IPS-18c (cell line): ENCODE measurements around the gene RLIM.
"Not testable (repeated sequence)": the region's sequence is repeated elsewhere in the genome, so short reads cannot be mapped to it uniquely, and the experiment has no call there.

Experiments used
- H3K4me3 ChIP-seq: 2 replicates; pipeline ENCODE4 v1.7.0; 2013; ENCODE audit warnings: low read depth, mild to moderate bottlenecking, low read length, moderate library complexity; ENCODE audit not compliant: insufficient read depth
- H3K9me3 ChIP-seq: one replicate; pipeline ENCODE4 v1.6.1; 2013; ENCODE audit warnings: mild to moderate bottlenecking, low read length, moderate library complexity; ENCODE audit not compliant: control insufficient read depth, insufficient read depth

The RLIM gene

GRCh38 chrX:74614093-74614909, at the start of gene RLIM:
TSS of gene RLIM (minus strand) at chrX:74614624. CDS start at chrX:74595977, 18,647 bp downstream.
- Histone ChIP-seq H3K9me3 (peaks cover 5% of the 10 kb centered on the region), H3K4me3 (peak within 1 kb of the TSS; percentile 80)

- Histone ChIP-seq H3K9me3 (peaks cover 4% of the 10 kb centered on the region), H3K4me3 (no peak overlapping the region)
Measured at GRCh38 chrX:74656079-74656745, 41.8 kb upstream of the RLIM start.

GRCh38 chrX:74654953-74655352, 40.5 kb upstream of the RLIM start:
- not testable (repeated sequence) for H3K9me3 ChIP-seq, H3K4me3 ChIP-seq

GRCh38 chrX:74636749-74637314, 22.4 kb upstream of the RLIM start:
- peaks cover 6% of the 10 kb centered on the region for H3K9me3 ChIP-seq
- no peak overlapping the region for H3K4me3 ChIP-seq

- Histone ChIP-seq H3K4me3 (peak overlapping the region; percentile 80), H3K9me3 (peaks cover 5% of the 10 kb centered on the region)
Measured at GRCh38 chrX:74613370-74614092, 893 bp downstream of the RLIM start.

GRCh38 chrX:74606799-74607198, 7.6 kb downstream of the RLIM start:
- H3K9me3 ChIP-seq, result no peaks in the 10 kb centered on the region
- H3K4me3 ChIP-seq, result no peak overlapping the region

- H3K4me3 ChIP-seq, result no peak overlapping the region
Measured at GRCh38 chrX:74606342-74606741, 8.1 kb downstream of the RLIM start.

GRCh38 chrX:74603040-74603439, 11.4 kb downstream of the RLIM start:
- Histone ChIP-seq H3K9me3 (no peaks in the 10 kb centered on the region), H3K4me3 (no peak overlapping the region; the same call in 1 of the 2 replicates)

More at GRCh38 chrX:74606342-74606741, 8.1 kb downstream of the RLIM start:
- no peaks in the 10 kb centered on the region for H3K9me3 ChIP-seq

- no peaks in the 10 kb centered on the region for H3K9me3 ChIP-seq
- H3K4me3 ChIP-seq, result no peak overlapping the region
Measured at GRCh38 chrX:74602142-74602541, 12.3 kb downstream of the RLIM start.

GRCh38 chrX:74593593-74593992, 20.8 kb downstream of the RLIM start:
- no peaks in the 10 kb centered on the region for H3K9me3 ChIP-seq

GRCh38 chrX:74585766-74586165, 28.7 kb downstream of the RLIM start:
- Histone ChIP-seq H3K9me3 (peaks cover 7% of the 10 kb centered on the region), H3K4me3 (no peak overlapping the region)

More at GRCh38 chrX:74593593-74593992, 20.8 kb downstream of the RLIM start:
- H3K4me3 ChIP-seq, result no peak overlapping the region

- peaks cover 10% of the 10 kb centered on the region for H3K9me3 ChIP-seq
- H3K4me3 ChIP-seq, result no peak overlapping the region
Measured at GRCh38 chrX:74579597-74580198, 34.7 kb downstream of the RLIM start.

GRCh38 chrX:74578137-74578536, 36.3 kb downstream of the RLIM start:
- peaks cover 6% of the 10 kb centered on the region for H3K9me3 ChIP-seq
- H3K4me3 ChIP-seq, result no peak overlapping the region

- Histone ChIP-seq H3K4me3 (no peak overlapping the region), H3K9me3 (no peaks in the 10 kb centered on the region)
Measured at GRCh38 chrX:74557378-74557777, 57.0 kb downstream of the RLIM start.

- peaks cover 4% of the 10 kb centered on the region for H3K9me3 ChIP-seq
- no peak overlapping the region for H3K4me3 ChIP-seq
Measured at GRCh38 chrX:74551934-74552333, 62.5 kb downstream of the RLIM start.

- H3K9me3 ChIP-seq, result peaks cover 6% of the 10 kb centered on the region
- no peak overlapping the region for H3K4me3 ChIP-seq
Measured at GRCh38 chrX:74550295-74550802, 64.1 kb downstream of the RLIM start.

GRCh38 chrX:74546984-74547383, 67.4 kb downstream of the RLIM start:
- Histone ChIP-seq H3K4me3 (no peak overlapping the region), H3K9me3 (peaks cover 10% of the 10 kb centered on the region)
